ENCODE results near the gene PSORS1C1.
"Not testable (repeated sequence)": the region's sequence is repeated elsewhere in the genome, so short reads cannot be mapped to it uniquely, and the experiment has no call there.

The PSORS1C1 gene

GRCh38 chr6:31114541-31114878, at the start of gene PSORS1C1:
Gene PSORS1C1 (plus strand): TSS chr6:31114800. CDS start chr6:31129633, 14,833 bp downstream.
- Histone ChIP-seq H3K9me3 (ENCODE audit: control insufficient read depth in 5 of 5, low read length in 5 of 5) (no peaks in the 10 kb centered on the region), H3K4me3 (ENCODE audit: low read depth in 1 of 5, low read length in 5 of 5) (peak within 1 kb of the TSS in 3 of 5 donors; percentile 24 to 49 (median 36)), H3K36me3 (ENCODE audit: control insufficient read depth in 5 of 5, insufficient read depth in 5 of 5, low read length in 5 of 5) (no peaks in the 10 kb centered on the region), H3K9ac (ENCODE audit: low read length in 5 of 5) (no peak within 1 kb of the TSS), H3K27ac (ENCODE audit: low read depth, low read length) (peak within 1 kb of the TSS; percentile 41), H3K4me1 (ENCODE audit: control insufficient read depth in 5 of 5, insufficient read depth in 5 of 5, low read length in 5 of 5) (peaks cover 5 to 49% (median 35%) of the 10 kb centered on the region in 5 donors), H3K27me3 (ENCODE audit: control insufficient read depth in 5 of 5, insufficient read depth in 4 of 5, low read length in 5 of 5) (peaks cover 0 to 22% (median 11%) of the 10 kb centered on the region in 5 donors)

- no peak overlapping the region for H3K4me3 ChIP-seq (ENCODE audit: low read depth in 1 of 5, low read length in 5 of 5)
- H3K27ac ChIP-seq (ENCODE audit: low read depth, low read length), result no peak overlapping the region
Observed at GRCh38 chr6:31065556-31065955, 49.0 kb upstream of the PSORS1C1 start.

GRCh38 chr6:31067028-31067427, 47.6 kb upstream of the PSORS1C1 start:
- not testable (repeated sequence) for H3K9ac ChIP-seq (ENCODE audit: low read length in 5 of 5); H3K36me3 ChIP-seq (ENCODE audit: control insufficient read depth in 5 of 5, insufficient read depth in 5 of 5, low read length in 5 of 5); H3K27me3 ChIP-seq (ENCODE audit: control insufficient read depth in 5 of 5, insufficient read depth in 4 of 5, low read length in 5 of 5); H3K4me3 ChIP-seq (ENCODE audit: low read depth in 1 of 5, low read length in 5 of 5); H3K9me3 ChIP-seq (ENCODE audit: control insufficient read depth in 5 of 5, low read length in 5 of 5); H3K4me1 ChIP-seq (ENCODE audit: control insufficient read depth in 5 of 5, insufficient read depth in 5 of 5, low read length in 5 of 5); H3K27ac ChIP-seq (ENCODE audit: low read depth, low read length)

More at GRCh38 chr6:31065556-31065955, 49.0 kb upstream of the PSORS1C1 start:
- peaks cover 0 to 7% (median 2%) of the 10 kb centered on the region in 5 donors for H3K27me3 ChIP-seq (ENCODE audit: control insufficient read depth in 5 of 5, insufficient read depth in 4 of 5, low read length in 5 of 5)
- H3K9me3 ChIP-seq (ENCODE audit: control insufficient read depth in 5 of 5, low read length in 5 of 5), result no peaks in the 10 kb centered on the region
- no peaks in the 10 kb centered on the region for H3K36me3 ChIP-seq (ENCODE audit: control insufficient read depth in 5 of 5, insufficient read depth in 5 of 5, low read length in 5 of 5)
- no peaks in the 10 kb centered on the region for H3K4me1 ChIP-seq (ENCODE audit: control insufficient read depth in 5 of 5, insufficient read depth in 5 of 5, low read length in 5 of 5)
- H3K9ac ChIP-seq (ENCODE audit: low read length in 5 of 5), result no peak overlapping the region

GRCh38 chr6:31067891-31068668, 46.5 kb upstream of the PSORS1C1 start:
- H3K9me3 ChIP-seq (ENCODE audit: control insufficient read depth in 5 of 5, low read length in 5 of 5); H3K4me3 ChIP-seq (ENCODE audit: low read depth in 1 of 5, low read length in 5 of 5); H3K36me3 ChIP-seq (ENCODE audit: control insufficient read depth in 5 of 5, insufficient read depth in 5 of 5, low read length in 5 of 5); H3K27me3 ChIP-seq (ENCODE audit: control insufficient read depth in 5 of 5, insufficient read depth in 4 of 5, low read length in 5 of 5); H3K27ac ChIP-seq (ENCODE audit: low read depth, low read length); H3K9ac ChIP-seq (ENCODE audit: low read length in 5 of 5); H3K4me1 ChIP-seq (ENCODE audit: control insufficient read depth in 5 of 5, insufficient read depth in 5 of 5, low read length in 5 of 5): not testable (repeated sequence)

- Histone ChIP-seq H3K4me1 (ENCODE audit: control insufficient read depth in 5 of 5, insufficient read depth in 5 of 5, low read length in 5 of 5) (peaks cover 3 to 9% (median 7%) of the 10 kb centered on the region in 5 donors), H3K9ac (ENCODE audit: low read length in 5 of 5) (no peak overlapping the region), H3K27ac (ENCODE audit: low read depth, low read length) (no peak overlapping the region)
Observed at GRCh38 chr6:31068669-31069340, 45.8 kb upstream of the PSORS1C1 start.

GRCh38 chr6:31070711-31071197, 43.8 kb upstream of the PSORS1C1 start:
- Histone ChIP-seq H3K9ac (ENCODE audit: low read length in 5 of 5) (no peak overlapping the region), H3K27ac (ENCODE audit: low read depth, low read length) (no peak overlapping the region), H3K9me3 (ENCODE audit: control insufficient read depth in 5 of 5, low read length in 5 of 5) (no peaks in the 10 kb centered on the region), H3K4me3 (ENCODE audit: low read depth in 1 of 5, low read length in 5 of 5) (no peak overlapping the region), H3K27me3 (ENCODE audit: control insufficient read depth in 5 of 5, insufficient read depth in 4 of 5, low read length in 5 of 5) (peaks cover 0 to under 1% (median 0%) of the 10 kb centered on the region in 5 donors), H3K36me3 (ENCODE audit: control insufficient read depth in 5 of 5, insufficient read depth in 5 of 5, low read length in 5 of 5) (no peaks in the 10 kb centered on the region), H3K4me1 (ENCODE audit: control insufficient read depth in 5 of 5, insufficient read depth in 5 of 5, low read length in 5 of 5) (peaks cover 3 to 9% (median 7%) of the 10 kb centered on the region in 5 donors)

More at GRCh38 chr6:31068669-31069340, 45.8 kb upstream of the PSORS1C1 start:
- peaks cover 0 to 5% (median 0%) of the 10 kb centered on the region in 5 donors for H3K27me3 ChIP-seq (ENCODE audit: control insufficient read depth in 5 of 5, insufficient read depth in 4 of 5, low read length in 5 of 5)
- H3K36me3 ChIP-seq (ENCODE audit: control insufficient read depth in 5 of 5, insufficient read depth in 5 of 5, low read length in 5 of 5), result no peaks in the 10 kb centered on the region
- H3K9me3 ChIP-seq (ENCODE audit: control insufficient read depth in 5 of 5, low read length in 5 of 5), result no peaks in the 10 kb centered on the region
- H3K4me3 ChIP-seq (ENCODE audit: low read depth in 1 of 5, low read length in 5 of 5), result no peak overlapping the region

GRCh38 chr6:31074401-31074800, 40.2 kb upstream of the PSORS1C1 start:
- no peaks in the 10 kb centered on the region for H3K36me3 ChIP-seq (ENCODE audit: control insufficient read depth in 5 of 5, insufficient read depth in 5 of 5, low read length in 5 of 5)
- no peaks in the 10 kb centered on the region for H3K27me3 ChIP-seq (ENCODE audit: control insufficient read depth in 5 of 5, insufficient read depth in 4 of 5, low read length in 5 of 5)
- H3K27ac ChIP-seq (ENCODE audit: low read depth, low read length), result no peak overlapping the region

GRCh38 chr6:31075528-31075927, 39.1 kb upstream of the PSORS1C1 start:
- H3K9me3 ChIP-seq (ENCODE audit: control insufficient read depth in 5 of 5, low read length in 5 of 5), result no peaks in the 10 kb centered on the region
- no peaks in the 10 kb centered on the region for H3K36me3 ChIP-seq (ENCODE audit: control insufficient read depth in 5 of 5, insufficient read depth in 5 of 5, low read length in 5 of 5)
- H3K4me3 ChIP-seq (ENCODE audit: low read depth in 1 of 5, low read length in 5 of 5), result no peak overlapping the region
- H3K4me1 ChIP-seq (ENCODE audit: control insufficient read depth in 5 of 5, insufficient read depth in 5 of 5, low read length in 5 of 5), result peaks cover 3 to 17% (median 12%) of the 10 kb centered on the region in 5 donors
- no peak overlapping the region for H3K9ac ChIP-seq (ENCODE audit: low read length in 5 of 5)
- H3K27ac ChIP-seq (ENCODE audit: low read depth, low read length), result no peak overlapping the region
- no peaks in the 10 kb centered on the region for H3K27me3 ChIP-seq (ENCODE audit: control insufficient read depth in 5 of 5, insufficient read depth in 4 of 5, low read length in 5 of 5)

More at GRCh38 chr6:31074401-31074800, 40.2 kb upstream of the PSORS1C1 start:
- Histone ChIP-seq H3K4me3 (ENCODE audit: low read depth in 1 of 5, low read length in 5 of 5) (no peak overlapping the region), H3K9me3 (ENCODE audit: control insufficient read depth in 5 of 5, low read length in 5 of 5) (no peaks in the 10 kb centered on the region), H3K9ac (ENCODE audit: low read length in 5 of 5) (no peak overlapping the region), H3K4me1 (ENCODE audit: control insufficient read depth in 5 of 5, insufficient read depth in 5 of 5, low read length in 5 of 5) (peaks cover 3 to 11% (median 8%) of the 10 kb centered on the region in 5 donors)

GRCh38 chr6:31076611-31077010, 38.0 kb upstream of the PSORS1C1 start:
- H3K27me3 ChIP-seq (ENCODE audit: control insufficient read depth in 5 of 5, insufficient read depth in 4 of 5, low read length in 5 of 5), result no peaks in the 10 kb centered on the region
- no peak overlapping the region for H3K27ac ChIP-seq (ENCODE audit: low read depth, low read length)
- no peaks in the 10 kb centered on the region for H3K9me3 ChIP-seq (ENCODE audit: control insufficient read depth in 5 of 5, low read length in 5 of 5)
- H3K4me3 ChIP-seq (ENCODE audit: low read depth in 1 of 5, low read length in 5 of 5), result no peak overlapping the region
- no peaks in the 10 kb centered on the region for H3K36me3 ChIP-seq (ENCODE audit: control insufficient read depth in 5 of 5, insufficient read depth in 5 of 5, low read length in 5 of 5)
- no peak overlapping the region for H3K9ac ChIP-seq (ENCODE audit: low read length in 5 of 5)
- H3K4me1 ChIP-seq (ENCODE audit: control insufficient read depth in 5 of 5, insufficient read depth in 5 of 5, low read length in 5 of 5), result peaks cover 3 to 17% (median 12%) of the 10 kb centered on the region in 5 donors

GRCh38 chr6:31079656-31080261, 34.8 kb upstream of the PSORS1C1 start:
- no peaks in the 10 kb centered on the region for H3K9me3 ChIP-seq (ENCODE audit: control insufficient read depth in 5 of 5, low read length in 5 of 5)
- H3K27me3 ChIP-seq (ENCODE audit: control insufficient read depth in 5 of 5, insufficient read depth in 4 of 5, low read length in 5 of 5), result no peaks in the 10 kb centered on the region
- H3K36me3 ChIP-seq (ENCODE audit: control insufficient read depth in 5 of 5, insufficient read depth in 5 of 5, low read length in 5 of 5), result no peaks in the 10 kb centered on the region
- peak overlapping the region in 3 of 5 donors; percentile 23 to 36 (median 29) for H3K4me3 ChIP-seq (ENCODE audit: low read depth in 1 of 5, low read length in 5 of 5)
- H3K9ac ChIP-seq (ENCODE audit: low read length in 5 of 5), result no peak overlapping the region
- peaks cover 0 to 18% (median 15%) of the 10 kb centered on the region in 5 donors for H3K4me1 ChIP-seq (ENCODE audit: control insufficient read depth in 5 of 5, insufficient read depth in 5 of 5, low read length in 5 of 5)
- H3K27ac ChIP-seq (ENCODE audit: low read depth, low read length), result no peak overlapping the region
